Measurements from ENCODE around the gene TGFBR3. TPM values are rescaled to one million over a fixed set of nuclear protein-coding genes. Genes with fewer than 3 reads are reported as not detected.

TGFBR3 gene
- total RNA-seq, 1 experiment from 2014 or later = 12.2 TPM

DNA sequence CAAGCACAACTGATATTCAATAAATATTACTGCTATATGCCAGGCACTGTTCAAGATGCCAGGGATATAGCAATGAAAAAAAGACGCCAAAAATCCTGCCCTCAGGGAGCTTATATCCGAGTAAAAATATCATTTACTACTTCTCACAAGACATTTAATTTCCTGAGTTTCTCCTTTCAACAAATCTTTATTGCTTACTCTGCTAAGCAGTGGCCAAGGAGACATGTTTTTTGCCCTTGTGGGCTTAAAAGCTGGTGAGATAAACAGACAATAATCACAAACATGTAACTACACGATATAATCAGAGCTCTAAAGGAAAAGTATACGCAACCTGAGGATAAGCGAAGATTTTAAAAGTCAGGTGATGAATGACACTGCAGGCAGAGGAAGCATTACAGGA, 19.5 kb downstream of the TGFBR3 start:
- H3K27me3 ChIP-seq (replicated peaks; ENCODE audit: control insufficient read depth, insufficient read depth, low read length) = no peaks in the 10 kb centered on the region
- H3K4me3 ChIP-seq (ENCODE audit: low read depth, low read length) = no peak overlapping the region
- Mint-ChIP-seq H3K27me3 (ENCODE audit: insufficient read depth, unreplicated experiment) (no peaks in the 10 kb centered on the region), H3K4me1 (ENCODE audit: low read depth, unreplicated experiment) (no peaks in the 10 kb centered on the region), H3K27ac (ENCODE audit: unreplicated experiment) (no peak overlapping the region), H3K36me3 (ENCODE audit: insufficient read depth, unreplicated experiment) (no peaks in the 10 kb centered on the region), H3K9me3 (ENCODE audit: unreplicated experiment) (no peaks in the 10 kb centered on the region), H3K4me3 (ENCODE audit: unreplicated experiment) (no peak overlapping the region)
- H3K36me3 ChIP-seq (ENCODE audit: control insufficient read depth, insufficient read depth, low read length) = no peaks in the 10 kb centered on the region
- intact Hi-C loops (cut with micrococcal nuclease; ENCODE audit: unreplicated experiment) = no loop called here
- H3K9me3 ChIP-seq = no peaks in the 10 kb centered on the region
- DNase-seq = no peak
- BruUV-seq (replicated peaks) = no TSS peak
- TF ChIP-seq, protein P1, sequence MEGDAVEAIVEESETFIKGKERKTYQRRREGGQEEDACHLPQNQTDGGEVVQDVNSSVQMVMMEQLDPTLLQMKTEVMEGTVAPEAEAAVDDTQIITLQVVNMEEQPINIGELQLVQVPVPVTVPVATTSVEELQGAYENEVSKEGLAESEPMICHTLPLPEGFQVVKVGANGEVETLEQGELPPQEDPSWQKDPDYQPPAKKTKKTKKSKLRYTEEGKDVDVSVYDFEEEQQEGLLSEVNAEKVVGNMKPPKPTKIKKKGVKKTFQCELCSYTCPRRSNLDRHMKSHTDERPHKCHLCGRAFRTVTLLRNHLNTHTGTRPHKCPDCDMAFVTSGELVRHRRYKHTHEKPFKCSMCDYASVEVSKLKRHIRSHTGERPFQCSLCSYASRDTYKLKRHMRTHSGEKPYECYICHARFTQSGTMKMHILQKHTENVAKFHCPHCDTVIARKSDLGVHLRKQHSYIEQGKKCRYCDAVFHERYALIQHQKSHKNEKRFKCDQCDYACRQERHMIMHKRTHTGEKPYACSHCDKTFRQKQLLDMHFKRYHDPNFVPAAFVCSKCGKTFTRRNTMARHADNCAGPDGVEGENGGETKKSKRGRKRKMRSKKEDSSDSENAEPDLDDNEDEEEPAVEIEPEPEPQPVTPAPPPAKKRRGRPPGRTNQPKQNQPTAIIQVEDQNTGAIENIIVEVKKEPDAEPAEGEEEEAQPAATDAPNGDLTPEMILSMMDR (IDR thresholded peaks at IDR 0.05; ENCODE audit: insufficient read depth in 1 of 2, low read depth in 1 of 2, low read length in 1 of 2, severe bottlenecking in 1 of 2, unreplicated experiment in 1 of 2) = no peak
- no peaks in the 10 kb centered on the region for H3K4me1 ChIP-seq
- ChIA-PET POLR2A (no interaction called here), CTCF (no interaction called here)

DNA sequence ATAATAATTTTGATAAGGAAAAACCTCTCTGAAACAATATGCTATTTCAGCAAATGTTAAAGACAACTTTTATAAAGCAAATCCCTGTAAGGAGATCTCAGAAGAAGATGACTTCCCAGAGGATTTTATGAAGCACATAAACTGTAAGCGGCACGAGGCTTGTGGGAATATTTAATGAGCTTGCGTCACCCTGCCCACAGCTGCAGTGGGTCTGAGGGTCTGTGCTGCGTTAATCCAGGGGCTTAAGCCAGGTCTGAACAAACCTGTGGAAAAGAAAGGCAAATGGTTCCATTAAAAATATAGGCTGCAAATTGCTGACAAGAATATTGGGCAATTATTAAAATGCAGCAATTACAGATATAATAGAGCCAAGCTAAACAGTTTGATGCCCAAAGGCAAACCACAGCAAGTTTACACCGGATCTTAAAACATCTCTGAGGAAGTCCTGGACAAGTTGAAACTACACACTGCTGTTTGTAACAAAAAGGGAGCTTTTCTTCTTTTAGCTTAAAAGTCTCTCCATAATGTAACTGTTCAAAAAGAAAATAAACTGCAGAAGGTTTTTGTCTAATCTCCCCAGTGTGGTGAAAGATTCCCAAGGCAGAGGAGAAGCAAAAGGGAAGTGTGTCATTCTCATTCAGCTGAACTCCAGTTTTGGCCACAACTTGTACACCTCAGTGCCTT, 21.8 kb downstream of the TGFBR3 start:
- POLR2A ChIA-PET = no interaction called here
- no peak overlapping the region for H3K27ac Mint-ChIP-seq (ENCODE audit: unreplicated experiment)
- CTCF ChIA-PET = no interaction called here
- H3K9me3 ChIP-seq = no peaks in the 10 kb centered on the region
- TF ChIP-seq, protein P1 (IDR thresholded peaks at IDR 0.05; ENCODE audit: insufficient read depth in 1 of 2, low read depth in 1 of 2, low read length in 1 of 2, severe bottlenecking in 1 of 2, unreplicated experiment in 1 of 2) = no peak
- no peaks in the 10 kb centered on the region for H3K36me3 ChIP-seq (ENCODE audit: control insufficient read depth, insufficient read depth, low read length)
- no peaks in the 10 kb centered on the region for H3K4me1 Mint-ChIP-seq (ENCODE audit: low read depth, unreplicated experiment)
- no peak overlapping the region for H3K4me3 ChIP-seq (ENCODE audit: low read depth, low read length)
- H3K36me3 Mint-ChIP-seq (ENCODE audit: insufficient read depth, unreplicated experiment) = no peaks in the 10 kb centered on the region
- H3K4me1 ChIP-seq = no peaks in the 10 kb centered on the region
- no peaks in the 10 kb centered on the region for H3K27me3 ChIP-seq (replicated peaks; ENCODE audit: control insufficient read depth, insufficient read depth, low read length)
- BruUV-seq (replicated peaks) = no TSS peak
- H3K4me3 Mint-ChIP-seq (ENCODE audit: unreplicated experiment) = no peak overlapping the region
- intact Hi-C loops (cut with micrococcal nuclease; ENCODE audit: unreplicated experiment) = no loop called here
- no peaks in the 10 kb centered on the region for H3K9me3 Mint-ChIP-seq (ENCODE audit: unreplicated experiment)
- H3K27me3 Mint-ChIP-seq (ENCODE audit: insufficient read depth, unreplicated experiment) = no peaks in the 10 kb centered on the region
- DNase-seq = no peak

DNA sequence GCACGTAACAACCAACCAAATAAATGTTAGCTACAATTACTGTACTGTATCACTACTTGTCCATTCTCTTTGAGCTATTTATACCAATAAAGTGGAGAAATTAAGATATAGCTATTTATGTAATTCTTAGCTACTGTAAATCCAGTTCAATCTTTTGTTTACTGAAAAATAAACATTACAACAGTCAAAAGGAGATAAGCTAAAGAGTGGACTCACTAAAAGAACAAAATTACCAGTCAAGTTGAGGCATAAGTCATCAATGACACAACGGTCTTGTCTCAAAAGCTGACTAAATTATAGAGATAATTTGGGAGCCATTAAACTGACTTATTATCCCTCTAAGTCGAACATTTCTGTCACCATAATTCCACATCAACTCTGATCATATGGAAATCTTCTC, 22.5 kb downstream of the TGFBR3 start:
- TF ChIP-seq, protein P1 (IDR thresholded peaks at IDR 0.05; ENCODE audit: insufficient read depth in 1 of 2, low read depth in 1 of 2, low read length in 1 of 2, severe bottlenecking in 1 of 2, unreplicated experiment in 1 of 2) = no peak
- DNase-seq = no peak
- no peak overlapping the region for H3K4me3 Mint-ChIP-seq (ENCODE audit: unreplicated experiment)
- Histone ChIP-seq H3K4me1 (no peaks in the 10 kb centered on the region), H3K36me3 (ENCODE audit: control insufficient read depth, insufficient read depth, low read length) (no peaks in the 10 kb centered on the region), H3K4me3 (ENCODE audit: low read depth, low read length) (no peak overlapping the region), H3K9me3 (no peaks in the 10 kb centered on the region), H3K27me3 (replicated peaks; ENCODE audit: control insufficient read depth, insufficient read depth, low read length) (no peaks in the 10 kb centered on the region)
- CTCF ChIA-PET = no interaction called here
- POLR2A ChIA-PET = no interaction called here
- no peaks in the 10 kb centered on the region for H3K9me3 Mint-ChIP-seq (ENCODE audit: unreplicated experiment)
- no peaks in the 10 kb centered on the region for H3K36me3 Mint-ChIP-seq (ENCODE audit: insufficient read depth, unreplicated experiment)
- no peaks in the 10 kb centered on the region for H3K4me1 Mint-ChIP-seq (ENCODE audit: low read depth, unreplicated experiment)
- BruUV-seq (replicated peaks) = no TSS peak
- intact Hi-C loops (cut with micrococcal nuclease; ENCODE audit: unreplicated experiment) = no loop called here
- H3K27me3 Mint-ChIP-seq (ENCODE audit: insufficient read depth, unreplicated experiment) = no peaks in the 10 kb centered on the region
- H3K27ac Mint-ChIP-seq (ENCODE audit: unreplicated experiment) = no peak overlapping the region
